ENCODE measurements around the gene SPPL2C.

SPPL2C gene

GRCh38 chr17:45867171-45867570, 22.5 kb downstream of the SPPL2C start:
- Histone ChIP-seq H3K9ac (ENCODE audit: low read length) (no peak overlapping the region), H3K9me3 (ENCODE audit: insufficient read depth, low read length) (no peaks in the 10 kb centered on the region), H3K4me3 (ENCODE audit: insufficient read depth, low read length, poor library complexity, severe bottlenecking) (no peak overlapping the region), H3K27ac (ENCODE audit: low read depth, low read length) (no peak overlapping the region), H3F3A (ENCODE audit: insufficient read depth) (no peaks in the 10 kb centered on the region), H3K36me3 (ENCODE audit: low read length) (no peaks in the 10 kb centered on the region), H3K9me2 (replicated peaks; ENCODE audit: insufficient read depth, low read length) (no peaks in the 10 kb centered on the region), H3K4me2 (ENCODE audit: low read depth, low read length, poor library complexity, severe bottlenecking) (no peak overlapping the region), H3K27me3 (ENCODE audit: low read length) (no peaks in the 10 kb centered on the region), H2AFZ (ENCODE audit: low read depth, low read length, severe bottlenecking) (no peak overlapping the region), H3K79me2 (ENCODE audit: insufficient read depth, low read length) (no peaks in the 10 kb centered on the region), H4K20me1 (ENCODE audit: low read depth, low read length) (no peaks in the 10 kb centered on the region)
- TF ChIP-seq EZH2phosphoT487 (conservative IDR thresholded peaks at IDR 0.05; ENCODE audit: low read length) = no peak
- TF ChIP-seq CTCF (IDR thresholded peaks at IDR 0.05; ENCODE audit: insufficient read depth, low read length, poor library complexity, severe bottlenecking) = no peak

- H2AFZ ChIP-seq (ENCODE audit: low read depth, low read length, severe bottlenecking) = no peak overlapping the region
- no peak overlapping the region for H3K4me2 ChIP-seq (ENCODE audit: low read depth, low read length, poor library complexity, severe bottlenecking)
- no peaks in the 10 kb centered on the region for H3K9me3 ChIP-seq (ENCODE audit: insufficient read depth, low read length)
Measured at GRCh38 chr17:45867702-45868101, 23.0 kb downstream of the SPPL2C start.

DNA sequence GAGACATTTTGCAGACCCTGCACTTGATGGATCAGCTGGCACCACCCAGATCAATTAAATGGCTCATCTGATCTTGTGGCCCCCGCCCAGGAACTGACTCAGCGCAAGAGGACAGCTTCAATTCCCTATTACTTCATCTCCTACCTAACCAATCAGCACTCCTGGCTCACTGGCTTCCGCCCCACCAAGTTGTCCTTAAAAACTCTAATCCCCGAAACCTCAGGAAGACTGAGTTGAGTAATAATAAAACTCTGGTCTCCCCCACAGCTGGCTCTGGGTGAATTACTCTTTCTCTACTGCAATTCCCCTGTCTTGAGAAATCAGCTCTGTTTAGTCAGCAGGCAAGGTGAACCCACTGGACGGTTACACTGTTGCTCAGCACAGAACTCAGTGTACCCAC, 23.6 kb downstream of the SPPL2C start:
- H3F3A ChIP-seq (ENCODE audit: insufficient read depth) = no peaks in the 10 kb centered on the region
- TF ChIP-seq CTCF (IDR thresholded peaks at IDR 0.05; ENCODE audit: insufficient read depth, low read length, poor library complexity, severe bottlenecking) (no peak), EZH2phosphoT487 (conservative IDR thresholded peaks at IDR 0.05; ENCODE audit: low read length) (no peak)

More at GRCh38 chr17:45867702-45868101, 23.0 kb downstream of the SPPL2C start:
- TF ChIP-seq CTCF (IDR thresholded peaks at IDR 0.05; ENCODE audit: insufficient read depth, low read length, poor library complexity, severe bottlenecking) (no peak), EZH2phosphoT487 (conservative IDR thresholded peaks at IDR 0.05; ENCODE audit: low read length) (no peak)
- Histone ChIP-seq H3K36me3 (ENCODE audit: low read length) (no peaks in the 10 kb centered on the region), H4K20me1 (ENCODE audit: low read depth, low read length) (no peaks in the 10 kb centered on the region), H3K27me3 (ENCODE audit: low read length) (no peaks in the 10 kb centered on the region), H3K9ac (ENCODE audit: low read length) (no peak overlapping the region), H3K27ac (ENCODE audit: low read depth, low read length) (no peak overlapping the region), H3K4me3 (ENCODE audit: insufficient read depth, low read length, poor library complexity, severe bottlenecking) (no peak overlapping the region), H3F3A (ENCODE audit: insufficient read depth) (no peaks in the 10 kb centered on the region), H3K9me2 (replicated peaks; ENCODE audit: insufficient read depth, low read length) (no peaks in the 10 kb centered on the region), H3K79me2 (ENCODE audit: insufficient read depth, low read length) (no peaks in the 10 kb centered on the region)

More for the DNA sequence above, 23.6 kb downstream of the SPPL2C start:
- Histone ChIP-seq H4K20me1 (ENCODE audit: low read depth, low read length) (no peaks in the 10 kb centered on the region), H3K27me3 (ENCODE audit: low read length) (no peaks in the 10 kb centered on the region), H2AFZ (ENCODE audit: low read depth, low read length, severe bottlenecking) (no peak overlapping the region), H3K79me2 (ENCODE audit: insufficient read depth, low read length) (no peaks in the 10 kb centered on the region), H3K4me2 (ENCODE audit: low read depth, low read length, poor library complexity, severe bottlenecking) (no peak overlapping the region), H3K9me2 (replicated peaks; ENCODE audit: insufficient read depth, low read length) (no peaks in the 10 kb centered on the region), H3K27ac (ENCODE audit: low read depth, low read length) (no peak overlapping the region), H3K36me3 (ENCODE audit: low read length) (no peaks in the 10 kb centered on the region), H3K4me3 (ENCODE audit: insufficient read depth, low read length, poor library complexity, severe bottlenecking) (no peak overlapping the region), H3K9me3 (ENCODE audit: insufficient read depth, low read length) (no peaks in the 10 kb centered on the region), H3K9ac (ENCODE audit: low read length) (no peak overlapping the region)
